Neuronal stem cell (in vitro differentiated cells): Measurements from ENCODE around the gene SLC45A3. TPM values are rescaled to one million over a fixed set of nuclear protein-coding genes. Genes with fewer than 3 reads are reported as not detected.

Experiments used
- DNase-seq: peaks from one replicate; pipeline ENCODE4 v3.0.0-alpha.2; 2013; ENCODE audit warnings: low spot score
- H2AFZ ChIP-seq: one replicate; pipeline ENCODE4 v1.6.1; 2013; ENCODE audit warnings: mild to moderate bottlenecking, low read length, inconsistent platforms
- H2AK5ac ChIP-seq: 2 replicates; pipeline ENCODE4 v1.6.1; 2013; ENCODE audit warnings: low read depth, mild to moderate bottlenecking, inconsistent platforms, low read length, moderate library complexity, mixed read lengths
- H2BK120ac ChIP-seq: 2 replicates; pipeline ENCODE4 v1.6.1; 2013; ENCODE audit warnings: low read depth, mild to moderate bottlenecking, inconsistent platforms, low read length, moderate library complexity, mixed read lengths
- H2BK12ac ChIP-seq: one replicate; pipeline ENCODE4 v1.6.1; 2013; ENCODE audit warnings: low read length, inconsistent platforms
- H2BK15ac ChIP-seq: 2 replicates; pipeline ENCODE4 v1.6.1; 2013; ENCODE audit warnings: mild to moderate bottlenecking, low read length, inconsistent platforms, mixed read lengths
- H2BK5ac ChIP-seq: one replicate; pipeline ENCODE4 v1.6.1; 2013; ENCODE audit warnings: inconsistent platforms, mild to moderate bottlenecking, low read length, moderate library complexity
- H3K14ac ChIP-seq: one replicate; pipeline ENCODE4 v1.6.1; 2013; ENCODE audit warnings: low read length, inconsistent platforms
- H3K18ac ChIP-seq: 2 replicates; pipeline ENCODE4 v1.6.1; 2013; ENCODE audit warnings: low read length, inconsistent platforms
- H3K23ac ChIP-seq: 2 replicates; pipeline ENCODE4 v1.6.1; 2013; ENCODE audit warnings: low read depth, mild to moderate bottlenecking, mixed read lengths, low read length, inconsistent platforms; ENCODE audit not compliant: poor library complexity
- H3K27ac ChIP-seq: replicated peaks from 3 replicates; pipeline ENCODE4 v1.5.1; 2013; ENCODE audit warnings: low read length, inconsistent platforms
- H3K27me3 ChIP-seq, 3 experiments: 2 replicates each; pipeline ENCODE4 v1.6.1; 2013; ENCODE audit warnings: low read length in 3 of 3, mild to moderate bottlenecking in 2 of 3, inconsistent platforms in 1 of 3, low read depth in 1 of 3, mixed read lengths in 1 of 3, moderate library complexity in 1 of 3; ENCODE audit not compliant: control insufficient read depth in 3 of 3, insufficient read depth in 3 of 3
- H3K36me3 ChIP-seq, 2 donors: replicated peaks in 1 of 2; 2 replicates each; pipeline ENCODE4 v1.6.1; 2013; ENCODE audit warnings: low read length in 2 of 2; ENCODE audit not compliant: control insufficient read depth in 2 of 2, insufficient read depth in 2 of 2
- H3K4ac ChIP-seq: 2 replicates; pipeline ENCODE4 v1.6.1; 2013; ENCODE audit warnings: inconsistent platforms, mild to moderate bottlenecking, low read length, moderate library complexity
- H3K4me1 ChIP-seq, 2 donors: 1 replicate in 1 of 2; 2 replicates in 1 of 2; pipeline ENCODE4 v1.6.1; 2013; ENCODE audit warnings: low read length in 2 of 2, low read depth in 1 of 2; ENCODE audit not compliant: control insufficient read depth in 2 of 2, insufficient read depth in 1 of 2
- H3K4me2 ChIP-seq: one replicate; pipeline ENCODE4 v1.6.1; 2013; ENCODE audit warnings: mild to moderate bottlenecking, low read length, inconsistent platforms; ENCODE audit not compliant: insufficient read depth, poor library complexity, severe bottlenecking
- H3K4me3 ChIP-seq, 2 donors: 2 replicates each; pipeline ENCODE4 v1.5.1; 2013; ENCODE audit warnings: low read length in 2 of 2, mild to moderate bottlenecking in 2 of 2, inconsistent platforms in 1 of 2, moderate library complexity in 1 of 2
- H3K79me1 ChIP-seq: one replicate; pipeline ENCODE4 v1.6.1; 2013; ENCODE audit warnings: low read depth, mild to moderate bottlenecking, inconsistent platforms, low read length, moderate library complexity
- H3K9ac ChIP-seq: one replicate; pipeline ENCODE4 v1.6.1; 2013; ENCODE audit warnings: mild to moderate bottlenecking, low read depth, low read length, inconsistent platforms; ENCODE audit not compliant: poor library complexity
- H3K9me3 ChIP-seq, 2 donors: replicated peaks in 1 of 2; 2 replicates each; pipeline versions ENCODE3 to v1.6.1; 2013; ENCODE audit warnings: low read length in 2 of 2, mild to moderate bottlenecking in 2 of 2, inconsistent platforms in 1 of 2, low read depth in 1 of 2, mixed read lengths in 1 of 2, moderate library complexity in 1 of 2; ENCODE audit not compliant: control insufficient read depth in 2 of 2, insufficient read depth in 1 of 2
- H4K8ac ChIP-seq: one replicate; pipeline ENCODE4 v1.6.1; 2013; ENCODE audit warnings: low read depth, mild to moderate bottlenecking, inconsistent platforms, low read length, moderate library complexity
- H4K91ac ChIP-seq: one replicate; pipeline ENCODE4 v1.6.1; 2013; ENCODE audit warnings: low read length, low read depth, mild to moderate bottlenecking, inconsistent platforms; ENCODE audit not compliant: poor library complexity
- WGBS, 2 donors: extraction: QIAGEN DNeasy Blood & Tissue Kit; methylation state at CpG; one replicate each; pipeline ENCODE4 v1.1.7; 2013; ENCODE audit warnings: missing lambda C conversion rate in 2 of 2, mixed read lengths in 1 of 2; ENCODE audit not compliant: insufficient read length in 2 of 2, insufficient replicate concordance in 1 of 2; ENCODE audit errors: extremely low coverage in 2 of 2; 5-methylcytosine and 5-hydroxymethylcytosine counted together
- polyA plus RNA-seq, 2 experiments: library from polyadenylated mRNA; stranded (reverse); fragments of 200-250 nt; gene quantifications; one replicate each; pipeline ENCODE4 v1.2.3, GENCODE V29; 2013

SLC45A3 gene, protein sequence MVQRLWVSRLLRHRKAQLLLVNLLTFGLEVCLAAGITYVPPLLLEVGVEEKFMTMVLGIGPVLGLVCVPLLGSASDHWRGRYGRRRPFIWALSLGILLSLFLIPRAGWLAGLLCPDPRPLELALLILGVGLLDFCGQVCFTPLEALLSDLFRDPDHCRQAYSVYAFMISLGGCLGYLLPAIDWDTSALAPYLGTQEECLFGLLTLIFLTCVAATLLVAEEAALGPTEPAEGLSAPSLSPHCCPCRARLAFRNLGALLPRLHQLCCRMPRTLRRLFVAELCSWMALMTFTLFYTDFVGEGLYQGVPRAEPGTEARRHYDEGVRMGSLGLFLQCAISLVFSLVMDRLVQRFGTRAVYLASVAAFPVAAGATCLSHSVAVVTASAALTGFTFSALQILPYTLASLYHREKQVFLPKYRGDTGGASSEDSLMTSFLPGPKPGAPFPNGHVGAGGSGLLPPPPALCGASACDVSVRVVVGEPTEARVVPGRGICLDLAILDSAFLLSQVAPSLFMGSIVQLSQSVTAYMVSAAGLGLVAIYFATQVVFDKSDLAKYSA
- 8.4 TPM for polyA plus RNA-seq (2013, experiment 1 of 2)
- 8.6 TPM for polyA plus RNA-seq (2013, experiment 2 of 2)

DNA sequence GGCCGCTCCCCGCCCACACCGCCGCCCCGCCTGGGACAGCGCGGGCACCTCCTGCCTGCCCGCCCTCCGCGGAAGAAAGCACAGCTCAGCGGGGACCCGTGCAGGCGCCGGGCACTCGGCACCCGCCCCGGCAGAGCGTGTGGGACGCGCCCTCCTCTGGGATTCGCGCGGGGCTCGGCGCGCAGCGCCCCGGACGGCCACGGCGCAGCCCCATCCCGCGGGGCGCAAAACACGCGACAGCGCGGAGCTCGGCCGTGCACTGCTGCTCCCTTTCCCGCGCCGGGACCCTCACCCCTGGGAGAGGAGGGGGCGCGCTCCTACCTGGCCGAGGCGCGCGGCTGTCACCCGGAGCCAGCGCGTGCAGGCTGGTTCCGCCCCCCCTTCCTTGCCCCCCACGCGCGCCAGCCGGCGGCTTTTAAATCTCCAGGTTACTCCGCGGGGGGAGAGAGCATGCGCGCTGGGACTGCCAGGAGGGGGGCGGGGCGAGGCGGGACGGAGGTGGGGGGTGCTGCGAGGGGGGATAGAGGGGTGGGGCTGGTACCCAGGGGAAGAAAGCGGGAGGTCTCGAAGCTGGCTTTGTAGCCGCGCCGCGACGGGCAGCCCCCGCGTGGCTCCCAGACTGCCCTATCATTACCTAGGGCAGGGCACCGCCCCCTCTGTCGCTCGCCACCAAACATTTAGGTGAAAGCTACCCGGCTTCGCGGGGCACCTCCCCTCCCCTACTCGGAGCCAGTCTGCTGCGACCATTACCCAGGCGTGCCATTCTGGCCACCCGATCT, at the start of gene SLC45A3:
Gene SLC45A3 (minus strand): TSS at position 437 of the 779 bp plus-strand sequence. CDS start 15,853 bp downstream, outside the sequence.
- WGBS, 2 donors: no CpG with 5 or more reads among the region's 86 CpGs
- Histone ChIP-seq H2BK15ac (peak within 1 kb of the TSS; percentile 72), H3K27ac (no peak within 1 kb of the TSS)

DNA sequence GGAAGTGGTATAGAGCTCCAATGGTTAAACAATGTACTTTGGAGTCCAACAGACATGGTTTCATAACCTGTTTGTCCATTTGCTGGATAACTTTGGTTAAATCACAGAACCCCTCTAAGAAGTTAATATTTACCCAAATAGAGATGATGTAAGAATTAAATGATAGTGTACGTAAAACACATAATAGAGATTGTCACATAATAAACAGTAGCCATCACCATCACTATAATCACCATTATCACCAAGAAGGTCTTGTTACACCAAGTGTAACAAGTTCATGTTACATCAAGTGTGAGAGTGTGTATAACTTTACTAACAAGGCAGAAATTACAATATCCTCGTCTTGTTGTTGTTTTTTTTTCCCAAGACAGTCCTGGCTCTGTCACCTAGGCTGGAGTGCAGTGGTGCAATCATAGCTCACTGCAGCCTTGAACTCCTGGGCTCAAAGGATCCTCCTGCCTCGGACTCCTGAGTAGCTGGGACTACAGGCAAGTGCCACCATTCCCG, 46.4 kb upstream of the SLC45A3 start:
- Histone ChIP-seq H3K14ac (no peak overlapping the region), H2BK12ac (no peak overlapping the region), H3K4me2 (no peak overlapping the region), H3K4me1 (no peaks in the 10 kb centered on the region), H2BK120ac (no peak overlapping the region), H3K27ac (no peak overlapping the region), H2BK5ac (no peak overlapping the region), H3K4ac (no peak overlapping the region), H3K79me1 (no peaks in the 10 kb centered on the region), H2BK15ac (no peak overlapping the region), H4K8ac (no peak overlapping the region), H3K4me3 (no peak overlapping the region), H3K23ac (no peak overlapping the region), H3K27me3 (no peaks in the 10 kb centered on the region), H3K9ac (no peak overlapping the region), H4K91ac (no peak overlapping the region), H3K18ac (no peak overlapping the region), H2AK5ac (no peak overlapping the region), H3K36me3 (peaks cover 11 to 99% of the 10 kb centered on the region in 2 donors), H2AFZ (no peak overlapping the region), H3K9me3 (peaks cover 0 to 5% of the 10 kb centered on the region in 2 donors)
- WGBS, 2 donors: no CpG with 5 or more reads among the region's 4 CpGs
- DNase-seq: no peak

More for the DNA sequence above, at the start of gene SLC45A3:
- Histone ChIP-seq H2BK5ac (no peak within 1 kb of the TSS), H3K4ac (no peak within 1 kb of the TSS), H2BK12ac (peak within 1 kb of the TSS; percentile 89), H2BK120ac (peak within 1 kb of the TSS; percentile 51), H2AFZ (peak within 1 kb of the TSS; percentile 92), H3K9me3 (peaks cover 0 to 2% of the 10 kb centered on the region in 2 donors), H2AK5ac (no peak within 1 kb of the TSS), H3K36me3 (no peaks in the 10 kb centered on the region), H4K91ac (no peak within 1 kb of the TSS), H3K14ac (no peak within 1 kb of the TSS), H3K23ac (peak within 1 kb of the TSS; percentile 65), H4K8ac (no peak within 1 kb of the TSS), H3K9ac (peak within 1 kb of the TSS; percentile 86), H3K27me3 (peaks cover 0 to 43% (median 0%) of the 10 kb centered on the region in 3 experiments), H3K18ac (peak within 1 kb of the TSS; percentile 97), H3K4me1 (peaks cover 19 to 21% of the 10 kb centered on the region in 2 donors), H3K4me2 (peak within 1 kb of the TSS; percentile 92), H3K79me1 (no peaks in the 10 kb centered on the region), H3K4me3 (peak within 1 kb of the TSS; percentile 61 to 89)
- DNase-seq: peak; percentile 48

GRCh38 chr1:205725514-205725913, 45.2 kb upstream of the SLC45A3 start:
- no peaks in the 10 kb centered on the region for H3K9me3 ChIP-seq
- no peak overlapping the region for H3K23ac ChIP-seq
- peaks cover 15 to 99% of the 10 kb centered on the region in 2 donors for H3K36me3 ChIP-seq
- H2BK120ac ChIP-seq: no peak overlapping the region
- no peak overlapping the region for H3K14ac ChIP-seq
- H2AK5ac ChIP-seq: no peak overlapping the region
- H2BK12ac ChIP-seq: no peak overlapping the region
- H2BK5ac ChIP-seq: no peak overlapping the region
- H3K4me3 ChIP-seq: no peak overlapping the region
- no peak overlapping the region for H2AFZ ChIP-seq
- no peak overlapping the region for H3K27ac ChIP-seq
- no peak overlapping the region for H3K9ac ChIP-seq
- no peak overlapping the region for H4K8ac ChIP-seq
- no peak overlapping the region for H2BK15ac ChIP-seq
- no peak overlapping the region for H4K91ac ChIP-seq
- no peak overlapping the region for H3K18ac ChIP-seq
- H3K27me3 ChIP-seq: no peaks in the 10 kb centered on the region
- no peak overlapping the region for H3K4ac ChIP-seq
- DNase-seq: no peak
- H3K4me1 ChIP-seq: no peaks in the 10 kb centered on the region
- no CpG with 5 or more reads among the region's 1 CpG for WGBS, 2 donors
- H3K79me1 ChIP-seq: no peaks in the 10 kb centered on the region
- H3K4me2 ChIP-seq: no peak overlapping the region
